NCI-H510A treated with DMSO at 0.1 percent for 48 hours (cell line): ENCODE data around the gene CDC16.
A peak's percentile ranks its signal among the peaks of the same experiment; 100 is the strongest.
"Not testable (repeated sequence)": the region's sequence is repeated elsewhere in the genome, so short reads cannot be mapped to it uniquely, and the experiment has no call there.

Source experiments
- DNase-seq: peaks from one replicate; lab custom pipeline; 2025; lab: John Stamatoyannopoulos, UW

Gene CDC16, protein sequence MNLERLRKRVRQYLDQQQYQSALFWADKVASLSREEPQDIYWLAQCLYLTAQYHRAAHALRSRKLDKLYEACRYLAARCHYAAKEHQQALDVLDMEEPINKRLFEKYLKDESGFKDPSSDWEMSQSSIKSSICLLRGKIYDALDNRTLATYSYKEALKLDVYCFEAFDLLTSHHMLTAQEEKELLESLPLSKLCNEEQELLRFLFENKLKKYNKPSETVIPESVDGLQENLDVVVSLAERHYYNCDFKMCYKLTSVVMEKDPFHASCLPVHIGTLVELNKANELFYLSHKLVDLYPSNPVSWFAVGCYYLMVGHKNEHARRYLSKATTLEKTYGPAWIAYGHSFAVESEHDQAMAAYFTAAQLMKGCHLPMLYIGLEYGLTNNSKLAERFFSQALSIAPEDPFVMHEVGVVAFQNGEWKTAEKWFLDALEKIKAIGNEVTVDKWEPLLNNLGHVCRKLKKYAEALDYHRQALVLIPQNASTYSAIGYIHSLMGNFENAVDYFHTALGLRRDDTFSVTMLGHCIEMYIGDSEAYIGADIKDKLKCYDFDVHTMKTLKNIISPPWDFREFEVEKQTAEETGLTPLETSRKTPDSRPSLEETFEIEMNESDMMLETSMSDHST

DNA sequence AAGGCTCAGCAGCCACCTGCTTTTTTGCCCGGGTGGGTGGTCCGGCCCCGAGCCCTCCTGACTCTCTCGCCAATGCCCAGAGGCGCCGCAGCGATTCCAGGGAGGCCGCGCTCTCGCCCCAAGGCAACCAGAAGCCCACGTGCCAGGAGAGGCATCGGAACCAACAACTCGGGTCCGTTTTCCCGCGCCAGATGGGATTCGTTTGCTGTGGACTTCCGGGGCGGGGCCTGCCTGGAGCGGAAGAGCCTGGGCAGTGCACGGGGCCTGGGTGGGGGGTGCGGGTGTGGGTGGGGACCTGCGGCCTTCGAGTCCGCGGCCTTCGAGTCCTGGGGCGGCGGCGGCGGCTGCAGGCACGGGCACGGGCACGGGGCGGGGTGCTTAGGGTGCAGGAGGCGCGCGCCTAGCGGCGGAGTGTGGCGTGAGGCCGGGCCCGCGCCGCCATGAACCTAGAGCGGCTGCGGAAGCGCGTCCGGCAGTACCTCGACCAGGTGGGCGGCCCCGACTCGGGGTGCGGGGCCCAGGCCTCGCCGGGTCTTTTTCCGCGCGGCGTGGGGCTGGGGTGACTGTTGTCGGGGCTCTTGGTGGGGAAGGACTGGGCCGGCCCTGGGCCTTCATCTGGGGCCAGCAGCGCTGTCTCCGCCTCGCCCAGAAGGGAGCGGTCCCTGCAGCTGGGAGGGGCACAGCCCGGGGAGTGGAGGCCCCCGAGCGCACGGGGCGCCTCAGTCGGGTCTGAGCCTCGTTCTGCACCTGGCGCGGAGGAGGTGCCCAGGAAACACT, at the start of gene CDC16:
Gene CDC16, plus strand, starts transcription at position 253 of the 777 bp plus-strand sequence. Its CDS starts 188 bp downstream, at position 441.
- DNase-seq: peak; percentile 41

DNA sequence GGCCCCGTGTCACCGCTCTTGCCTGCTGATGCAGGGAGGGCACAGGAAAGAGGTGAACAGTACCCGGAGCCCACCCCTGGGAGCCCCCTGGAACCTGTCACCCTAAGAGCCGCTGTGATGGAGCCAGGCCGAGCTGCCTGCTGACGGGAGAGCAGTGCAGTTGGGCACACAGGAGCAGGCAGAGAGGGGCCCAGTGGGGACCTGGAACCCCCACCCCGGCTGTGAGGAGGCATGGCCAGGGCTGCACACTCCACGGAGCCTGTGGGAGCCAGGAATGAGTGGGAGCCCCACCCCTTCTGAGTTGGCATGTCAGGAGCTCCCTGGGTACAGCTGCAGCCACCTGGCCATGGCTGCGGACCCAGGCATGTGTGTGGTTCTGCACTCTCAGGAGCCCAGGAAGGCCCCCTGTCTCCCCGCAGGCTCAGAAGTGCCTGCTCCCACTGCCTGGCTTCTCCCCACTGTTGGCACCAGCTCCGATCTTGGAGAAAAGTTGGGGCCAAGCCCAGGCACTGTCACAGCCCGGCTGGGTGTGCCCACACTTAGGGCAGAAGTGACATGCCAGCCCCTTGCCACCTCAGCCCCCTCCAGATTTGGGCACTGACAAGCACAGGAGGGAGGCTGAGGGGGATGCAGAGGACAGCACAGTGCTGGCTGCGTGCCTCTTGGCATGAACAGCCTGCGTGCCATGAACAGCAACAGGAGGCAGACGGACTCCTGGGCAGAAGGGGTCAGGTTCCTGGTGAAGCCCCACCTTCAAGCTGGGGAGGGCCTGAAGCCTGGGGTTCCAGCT, 49.3 kb upstream of the CDC16 start:
- no peak for DNase-seq

DNA sequence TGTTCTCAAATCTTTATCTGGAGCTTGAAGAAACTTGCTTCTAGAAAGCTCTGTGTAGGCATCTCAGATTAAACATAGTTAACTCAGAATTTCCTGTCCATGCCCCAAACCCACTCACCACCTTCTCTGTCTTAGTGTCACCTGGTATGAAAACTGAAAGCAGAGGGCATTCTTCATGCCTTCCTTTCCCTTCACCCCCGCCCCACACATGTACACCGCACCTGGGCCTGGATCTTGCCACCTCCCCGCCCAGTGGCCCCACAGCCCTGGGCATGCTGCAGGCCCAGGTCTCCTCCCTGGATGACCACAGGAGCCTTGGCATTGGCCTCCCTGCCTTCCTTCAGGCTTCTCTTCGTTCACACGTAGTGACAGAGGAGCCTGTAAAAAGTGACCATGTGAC, 39.8 kb upstream of the CDC16 start:
- DNase-seq: no peak

DNA sequence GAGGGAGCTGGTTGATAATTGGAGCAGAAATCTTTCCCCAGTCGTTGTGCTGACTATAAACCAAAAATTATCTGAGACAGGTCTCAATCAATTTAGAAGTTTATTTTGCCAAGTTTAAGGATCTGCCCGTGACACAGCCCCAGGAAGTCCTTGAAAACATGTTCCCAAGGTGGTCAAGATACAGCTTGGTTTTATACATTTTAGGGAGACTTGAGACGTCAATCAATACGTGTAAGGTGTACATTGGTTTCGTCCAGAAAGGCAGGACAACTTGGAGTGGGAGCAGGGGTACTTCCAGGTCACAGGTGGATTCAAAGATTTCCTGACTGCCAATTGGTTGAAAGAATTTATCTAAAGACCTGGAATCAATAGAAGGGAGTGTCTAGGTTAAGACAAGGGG, 38.1 kb upstream of the CDC16 start:
- no peak for DNase-seq

DNA sequence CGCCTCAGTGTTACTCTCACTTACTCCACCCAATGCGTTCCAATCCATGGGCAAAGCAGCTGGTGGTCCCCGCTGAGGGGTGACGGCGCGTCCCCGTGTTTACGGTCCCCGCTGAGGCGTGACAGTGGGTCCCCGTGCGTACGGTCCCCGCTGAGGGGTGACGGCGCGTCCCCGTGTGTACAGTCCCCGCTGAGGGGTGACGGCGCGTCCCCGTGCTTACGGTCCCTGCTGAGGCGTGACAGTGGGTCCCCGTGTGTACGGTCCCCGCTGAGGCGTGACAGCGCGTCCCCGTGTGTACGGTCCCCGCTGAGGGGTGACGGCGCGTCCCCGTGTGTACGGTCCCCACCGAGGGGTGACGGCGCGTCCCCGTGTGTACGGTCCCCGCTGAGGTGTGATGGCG, 36.1 kb upstream of the CDC16 start:
- no peak for DNase-seq

DNA sequence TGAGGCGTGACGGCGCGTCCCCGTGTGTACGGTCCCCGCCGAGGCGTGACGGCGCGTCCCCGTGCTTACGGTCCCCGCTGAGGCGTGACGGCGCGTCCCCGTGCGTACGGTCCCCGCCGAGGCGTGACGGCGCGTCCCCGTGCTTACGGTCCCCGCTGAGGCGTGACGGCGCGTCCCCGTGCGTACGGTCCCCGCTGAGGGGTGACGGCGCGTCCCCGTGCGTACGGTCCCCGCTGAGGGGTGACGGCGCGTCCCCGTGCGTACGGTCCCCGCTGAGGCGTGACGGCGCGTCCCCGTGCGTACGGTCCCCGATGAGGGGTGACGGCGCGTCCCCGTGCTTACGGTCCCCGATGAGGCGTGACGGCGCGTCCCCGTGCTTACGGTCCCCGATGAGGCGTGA, 35.2 kb upstream of the CDC16 start:
- not testable (repeated sequence) for DNase-seq

DNA sequence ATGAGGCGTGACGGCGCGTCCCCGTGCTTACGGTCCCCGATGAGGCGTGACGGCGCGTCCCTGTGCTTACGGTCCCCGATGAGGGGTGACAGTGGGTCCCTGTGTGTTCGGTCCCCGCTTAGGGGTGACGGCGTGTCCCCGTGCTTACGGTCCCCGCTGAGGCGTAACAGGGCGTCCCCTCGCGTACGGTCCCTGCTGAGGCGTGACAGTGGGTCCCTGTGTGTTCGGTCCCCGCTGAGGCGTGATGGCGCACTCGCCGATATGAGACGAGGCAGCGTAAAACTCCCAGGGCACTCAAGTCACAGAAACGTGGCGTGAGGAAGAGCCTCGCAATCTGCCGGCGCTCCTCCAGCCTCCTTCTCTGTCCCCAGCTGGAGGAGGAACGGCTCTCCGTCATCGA, 34.7 kb upstream of the CDC16 start:
- no peak for DNase-seq

DNA sequence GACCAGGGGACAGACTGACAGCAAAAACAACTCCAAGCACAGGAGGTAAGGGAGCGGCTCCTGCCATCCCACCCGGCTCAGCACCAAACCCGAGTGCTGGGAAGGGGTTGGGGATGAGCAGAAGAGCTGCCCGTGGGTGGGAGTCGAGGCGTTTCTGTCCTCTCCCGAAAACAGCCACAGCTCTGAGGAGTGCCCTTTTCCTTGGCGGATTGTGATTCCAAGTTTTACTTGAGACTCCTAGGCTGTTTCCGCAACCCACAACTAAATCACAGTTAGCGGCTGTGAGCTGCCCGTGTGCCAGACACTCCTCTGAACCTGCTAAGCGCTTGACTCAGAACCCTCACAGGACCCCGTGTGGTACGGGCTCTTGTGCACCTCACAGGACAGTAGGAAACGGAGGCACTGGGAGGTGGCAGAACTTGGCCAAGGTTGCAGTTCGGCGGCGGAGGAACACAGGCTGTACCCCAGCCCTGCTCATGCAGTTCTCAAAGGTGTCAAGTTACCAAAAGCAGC, 34.2 kb upstream of the CDC16 start:
- peak; percentile 12 for DNase-seq

DNA sequence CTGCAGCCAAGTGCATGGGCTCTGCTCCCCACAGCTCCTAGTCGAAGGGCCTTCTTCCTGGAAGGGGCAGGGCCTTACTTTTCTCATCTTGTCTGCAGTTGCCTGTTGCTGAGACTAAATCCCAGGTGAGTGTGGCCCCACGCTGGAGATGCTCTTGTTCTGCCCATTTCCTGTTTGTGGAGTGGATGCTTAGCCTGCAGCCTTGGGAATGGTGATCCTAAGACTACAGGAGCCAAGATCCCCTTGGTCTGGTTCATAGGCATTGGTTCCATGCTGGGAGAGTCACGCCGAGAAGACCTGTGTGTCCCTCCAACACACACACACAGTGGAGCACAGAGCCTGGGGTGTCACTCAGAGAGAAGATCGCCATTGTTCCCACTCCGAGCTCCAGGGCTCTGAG, 32.1 kb upstream of the CDC16 start:
- DNase-seq: no peak

DNA sequence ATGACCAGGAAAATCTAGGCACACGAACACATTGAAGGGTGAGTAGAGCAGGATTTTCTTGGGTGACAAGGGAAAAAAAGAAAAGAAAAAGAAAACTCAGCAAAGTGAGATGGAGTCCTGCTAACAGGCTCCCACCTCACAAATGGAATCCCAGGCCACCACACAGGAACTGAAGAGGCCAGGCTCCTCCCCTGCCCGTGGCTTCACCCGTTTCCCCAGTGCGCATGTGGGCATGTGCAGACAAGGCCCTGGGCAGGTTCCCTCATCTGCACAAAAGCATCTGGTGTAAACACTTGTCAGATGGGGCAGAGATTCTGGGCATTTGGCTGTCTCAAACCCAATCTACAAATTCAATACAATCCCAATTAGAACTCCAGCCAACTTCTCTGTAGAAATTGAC, 31.2 kb upstream of the CDC16 start:
- DNase-seq: peak; percentile 36

DNA sequence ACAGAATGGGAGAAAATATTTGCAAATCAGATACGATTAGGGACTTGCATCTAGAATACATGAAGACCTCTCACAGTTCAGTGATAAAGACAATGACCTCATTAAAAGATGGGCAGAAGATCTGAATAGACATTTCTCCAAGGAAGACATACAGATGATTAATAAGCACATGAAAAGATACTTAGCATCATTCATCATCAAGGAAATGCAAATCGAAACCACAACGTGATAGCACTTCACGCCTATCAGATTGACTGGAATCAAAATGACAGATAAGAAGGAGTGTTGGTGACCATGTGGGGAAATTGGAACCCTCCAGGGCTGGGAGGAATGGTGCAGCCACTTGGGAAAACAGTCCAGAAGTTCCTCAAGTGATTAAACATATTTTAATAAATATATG, 29.8 kb upstream of the CDC16 start:
- no peak for DNase-seq

DNA sequence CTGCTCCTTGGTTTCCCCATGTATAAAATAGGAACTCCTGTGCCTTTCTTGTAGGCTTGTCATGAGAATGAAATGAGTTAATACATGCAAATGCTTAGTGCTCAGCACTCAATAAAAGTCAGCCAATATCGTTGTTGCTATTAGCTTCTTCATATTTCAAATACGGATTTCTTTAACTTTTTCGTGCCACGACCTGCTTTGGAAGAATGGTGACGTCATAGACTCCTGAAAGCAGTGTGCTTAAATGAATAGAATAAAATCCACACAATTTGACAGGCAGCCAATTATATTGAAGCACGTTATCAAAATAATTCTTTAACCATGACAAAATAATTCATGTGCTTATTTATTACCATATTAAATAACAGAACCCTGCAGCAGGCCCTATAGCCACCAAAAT, 26.6 kb upstream of the CDC16 start:
- DNase-seq: no peak

DNA sequence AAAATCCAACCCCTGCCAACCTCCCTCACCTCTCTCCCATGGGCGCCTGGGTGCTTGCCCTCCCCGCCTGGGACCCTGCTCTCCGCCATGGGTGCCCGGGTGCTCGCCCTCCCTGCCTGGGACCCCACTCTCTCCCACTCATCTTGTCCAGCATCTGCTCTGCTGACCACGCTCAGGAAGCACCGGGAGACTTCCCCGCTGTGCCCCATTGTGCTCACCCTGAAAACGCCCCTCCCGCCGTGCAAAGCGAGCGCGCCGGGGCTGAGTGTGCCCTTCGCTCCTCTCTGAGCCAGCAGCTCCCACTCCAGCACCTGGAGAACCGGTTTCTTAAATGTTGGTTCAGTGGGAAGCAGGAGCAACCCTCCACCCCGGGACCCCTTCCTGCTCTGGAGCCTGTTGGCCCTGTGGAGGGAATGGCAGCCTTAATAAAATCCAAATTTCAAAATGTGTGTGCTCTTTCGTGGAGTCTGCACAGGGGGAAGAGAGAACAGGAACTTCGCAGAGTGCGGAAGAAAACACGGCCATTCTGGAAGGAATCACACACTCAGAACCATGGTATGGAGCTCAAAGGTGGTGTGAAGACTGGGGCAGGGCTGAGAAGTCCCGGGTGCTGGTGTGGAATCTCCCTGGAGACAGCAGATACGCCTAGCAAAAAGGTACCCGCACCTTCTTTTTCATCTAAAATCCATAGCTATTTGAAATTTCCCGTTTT, 23.1 kb upstream of the CDC16 start:
- peak; percentile 21 for DNase-seq

DNA sequence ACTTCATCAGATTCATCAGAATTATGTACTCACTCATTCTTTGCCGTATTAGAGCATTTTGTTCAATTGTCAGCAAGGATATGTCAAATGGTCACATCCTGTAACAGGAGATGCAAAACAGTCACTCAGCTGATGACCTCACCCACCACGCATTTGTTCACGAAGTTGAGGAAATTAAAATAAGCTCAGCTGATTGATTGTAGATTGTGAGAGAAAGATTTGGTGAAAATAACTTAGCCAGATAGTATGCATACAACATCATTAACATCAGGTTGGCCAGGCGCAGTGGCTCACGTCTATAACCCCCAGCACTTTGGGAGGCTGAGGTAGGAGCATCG, 22.6 kb upstream of the CDC16 start:
- DNase-seq: no peak

DNA sequence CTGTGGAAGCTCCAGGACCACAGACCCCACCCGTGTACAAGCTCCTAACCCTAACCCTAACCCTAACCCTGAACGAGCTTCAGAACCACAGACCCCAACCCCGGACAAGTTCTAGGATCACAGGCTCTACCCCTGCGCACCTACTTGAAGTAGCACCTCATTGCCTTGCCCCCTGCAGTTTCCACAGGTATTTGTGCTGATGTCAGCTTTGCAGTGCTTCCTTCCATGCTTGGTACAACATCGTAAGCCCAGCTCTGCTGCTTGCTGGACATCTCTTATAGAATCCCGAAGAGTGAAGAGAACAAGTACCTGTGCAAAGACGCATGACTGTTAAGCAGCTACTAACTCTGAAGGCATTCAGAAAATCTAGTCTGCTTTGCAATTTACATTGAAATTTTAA, 20.7 kb upstream of the CDC16 start:
- no peak for DNase-seq

DNA sequence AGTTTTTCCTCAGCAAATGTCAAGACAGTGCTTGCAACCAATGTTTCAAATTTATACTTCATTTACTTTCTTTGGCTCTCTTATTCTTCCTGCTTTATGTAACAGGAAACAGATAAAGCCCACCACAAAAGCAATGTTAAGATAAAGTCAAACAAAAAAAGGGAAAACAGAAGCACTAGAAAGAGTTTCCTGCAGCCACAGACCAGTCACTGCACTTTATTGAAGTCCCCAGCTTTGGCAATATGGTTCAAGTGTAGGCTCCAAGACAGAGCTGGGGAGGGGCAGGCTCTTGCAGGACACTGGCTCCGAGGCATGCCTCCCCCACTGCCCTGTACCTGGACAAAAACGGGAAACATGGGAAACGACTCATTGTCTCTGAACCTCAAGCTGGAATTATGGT, 15.3 kb upstream of the CDC16 start:
- DNase-seq: no peak

DNA sequence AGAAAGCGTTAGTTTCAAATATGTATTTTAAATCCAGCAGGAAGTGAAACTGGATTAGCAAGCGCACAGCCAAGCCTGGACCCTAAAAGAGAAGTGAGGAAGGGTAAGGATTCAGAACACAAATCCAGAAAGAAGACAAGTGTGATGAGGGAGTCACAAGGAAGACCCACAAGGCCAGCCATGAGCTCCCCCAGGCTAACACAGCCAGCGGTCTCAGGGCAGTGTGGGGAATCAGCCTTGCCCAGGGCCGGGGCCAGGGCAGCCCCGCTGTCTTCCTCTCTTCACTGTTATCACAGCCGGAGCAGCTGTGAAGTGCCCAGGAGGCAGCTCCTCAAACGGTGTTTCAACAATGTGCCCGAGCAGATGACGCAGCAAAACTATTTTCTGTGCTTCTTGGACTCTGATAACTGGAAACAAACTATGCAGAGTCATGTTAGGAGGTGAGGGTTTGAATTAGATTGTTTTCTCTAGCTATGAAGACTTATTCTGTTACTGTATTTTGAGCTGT, 12.2 kb upstream of the CDC16 start:
- DNase-seq: peak; percentile 52

DNA sequence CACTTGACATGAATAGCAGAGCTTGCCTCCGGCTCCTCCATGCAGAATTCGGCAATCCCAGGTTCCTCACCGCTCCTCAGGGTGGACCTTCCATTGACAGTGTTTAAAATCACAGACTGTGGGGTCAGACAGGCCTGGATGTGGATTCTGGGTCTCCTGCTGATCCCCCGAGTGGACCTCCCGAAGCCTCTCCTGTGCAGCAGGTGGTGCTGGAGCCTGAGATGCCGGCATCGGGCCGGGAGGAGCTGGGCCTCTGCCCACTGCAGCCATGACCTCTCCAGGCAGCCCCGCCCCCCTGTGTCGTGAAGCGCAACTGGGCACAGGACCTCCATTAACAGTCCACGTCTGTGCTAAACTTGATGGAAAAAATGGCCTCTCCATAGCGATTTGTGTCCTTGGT, 10.5 kb upstream of the CDC16 start:
- no peak for DNase-seq

DNA sequence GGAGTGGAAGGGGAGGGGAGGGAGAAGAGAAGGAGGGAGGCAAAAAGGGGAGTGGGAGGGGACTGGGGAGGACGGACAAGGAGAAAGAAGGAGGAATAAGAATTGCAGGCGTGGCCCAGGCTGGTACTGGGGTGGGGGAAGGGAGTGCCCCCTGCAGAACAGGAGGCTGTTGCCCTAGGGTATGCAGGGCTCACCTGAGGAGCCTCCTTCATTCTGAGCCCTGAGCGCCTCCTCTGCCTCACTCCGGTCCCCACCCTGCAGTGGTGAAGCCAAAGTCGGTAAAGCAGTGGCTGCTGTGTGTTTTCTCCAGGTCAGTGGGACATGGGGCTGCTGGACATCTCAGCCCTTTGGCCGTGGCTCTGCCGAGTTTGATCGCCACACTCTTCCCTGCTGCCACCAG, 9.1 kb upstream of the CDC16 start:
- no peak for DNase-seq

DNA sequence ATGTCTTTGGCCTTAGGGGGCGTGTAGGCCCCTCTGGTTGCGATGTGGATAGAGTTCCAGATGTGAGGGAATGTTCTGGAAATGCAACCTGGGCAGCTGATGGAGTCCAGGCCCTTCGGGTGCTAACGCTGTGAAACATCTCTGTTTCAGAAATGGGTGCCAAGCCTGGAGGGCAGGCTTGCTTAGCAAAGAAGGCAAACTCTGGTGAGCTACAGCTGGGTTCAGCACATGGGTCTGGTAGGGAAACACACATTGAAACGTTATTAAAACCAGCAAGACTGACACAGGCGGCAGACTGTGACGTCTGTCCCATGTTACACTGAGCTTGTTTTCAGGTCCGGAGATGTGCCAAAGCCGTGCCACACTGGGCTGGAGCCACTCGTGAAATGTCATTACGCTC, 8.6 kb upstream of the CDC16 start:
- DNase-seq: no peak

DNA sequence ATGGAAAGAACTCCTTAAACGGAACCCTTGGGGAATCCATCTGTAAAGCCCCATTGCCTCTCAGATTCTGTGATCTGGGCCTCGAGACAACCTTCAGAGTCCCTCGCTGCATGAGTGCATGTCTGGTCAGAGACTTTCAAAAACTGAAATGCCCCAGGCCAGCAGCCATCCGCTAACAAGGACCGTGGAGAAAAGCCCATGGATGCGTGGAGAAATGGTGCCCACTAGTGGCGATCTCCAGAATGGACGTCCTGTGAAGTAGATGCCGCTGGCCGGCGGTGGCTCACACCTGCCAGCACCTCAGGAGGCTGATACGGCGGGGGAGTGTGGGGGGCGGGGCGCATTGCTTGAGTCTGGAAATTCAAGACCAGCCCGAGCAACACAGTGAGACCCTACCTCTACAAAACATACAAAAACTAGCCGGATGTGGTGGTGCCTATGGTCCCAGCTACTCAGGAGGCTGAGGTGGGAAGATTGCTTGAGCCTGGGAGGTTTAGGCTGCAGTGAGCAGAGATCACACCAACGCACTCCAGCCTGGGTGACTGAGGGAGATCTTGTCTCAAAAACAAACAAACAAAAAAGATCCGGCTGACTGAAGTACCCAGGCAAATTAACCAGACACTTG, 7.9 kb upstream of the CDC16 start:
- DNase-seq: peak; percentile 67
